SK-N-SH treated with all-trans-retinoic acid at 6 μM for 48 hours (cell line): ENCODE data around the gene THSD4.

Experiments used
- ATAC-seq: fragments of 200-7000 bp; cut with Tn5 transposase; 3 replicates; pipeline ENCODE4 v1.9.1; 2020; ENCODE audit warnings: mild to moderate bottlenecking, moderate library complexity
- ARNTL ChIP-seq: fragments of 450-650 bp; formaldehyde crosslinking; IDR thresholded peaks from 2 replicates; pipeline ENCODE4 v1.5.0; 2020; ENCODE audit warnings: low read depth, mild to moderate bottlenecking, moderate library complexity, borderline replicate concordance
- BACH2 ChIP-seq: fragments of 250-450 bp; sonication (Bioruptor Pico); IDR thresholded peaks from 2 replicates; pipeline ENCODE4 v1.9.0; 2021; ENCODE audit warnings: mild to moderate bottlenecking, borderline replicate concordance
- CSDC2 ChIP-seq: fragments of 250-450 bp; sonication (Bioruptor Pico); IDR thresholded peaks from 2 replicates; pipeline ENCODE4 v1.5.0; 2020; ENCODE audit warnings: mild to moderate bottlenecking, moderate library complexity
- CSRNP3 ChIP-seq: fragments of 250-450 bp; sonication (Bioruptor Pico); IDR thresholded peaks from 2 replicates; pipeline ENCODE4 v1.5.1; 2021; ENCODE audit warnings: mild to moderate bottlenecking, moderate library complexity
- ESRRG ChIP-seq: fragments of 250-450 bp; sonication (Bioruptor Pico); IDR thresholded peaks from 2 replicates; pipeline ENCODE4 v1.6.1; 2021; ENCODE audit warnings: mild to moderate bottlenecking
- ISL1 ChIP-seq: fragments of 250-450 bp; sonication (Bioruptor Pico); IDR thresholded peaks from 2 replicates; pipeline ENCODE4 v2.1.2; 2022; ENCODE audit warnings: mild to moderate bottlenecking, moderate library complexity
- PATZ1 ChIP-seq: fragments of 250-450 bp; sonication (Bioruptor Pico); IDR thresholded peaks from 2 replicates; pipeline ENCODE4 v1.8.0; 2020; ENCODE audit warnings: mild to moderate bottlenecking, moderate library complexity, borderline replicate concordance
- POU6F1 ChIP-seq: fragments of 250-450 bp; sonication (Bioruptor Pico); IDR thresholded peaks from 2 replicates; pipeline ENCODE4 v1.8.0; 2021; ENCODE audit warnings: low read depth, mild to moderate bottlenecking, moderate library complexity, borderline replicate concordance
- PPARA ChIP-seq: fragments of 250-450 bp; sonication (Bioruptor Pico); IDR thresholded peaks from 2 replicates; pipeline ENCODE4 v1.5.0; 2020; ENCODE audit warnings: mild to moderate bottlenecking, borderline replicate concordance
- RARB ChIP-seq: fragments of 250-450 bp; sonication (Bioruptor Pico); IDR thresholded peaks from 2 replicates; pipeline ENCODE4 v1.8.0; 2021; ENCODE audit warnings: mild to moderate bottlenecking, moderate library complexity
- SNAI2 ChIP-seq: fragments of 250-450 bp; sonication (Bioruptor Pico); IDR thresholded peaks from 2 replicates; pipeline ENCODE4 v1.5.0; 2020; ENCODE audit warnings: mild to moderate bottlenecking, moderate library complexity
- TSHZ2 ChIP-seq: fragments of 250-450 bp; sonication (Bioruptor Pico); IDR thresholded peaks from 2 replicates; pipeline ENCODE4 v1.5.0; 2020; ENCODE audit warnings: mild to moderate bottlenecking, moderate library complexity
- ZC3H10 ChIP-seq: fragments of 250-450 bp; sonication (Bioruptor Pico); IDR thresholded peaks from 2 replicates; pipeline ENCODE4 v1.5.1; 2021; ENCODE audit warnings: mild to moderate bottlenecking, moderate library complexity
- ZFP3 ChIP-seq: fragments of 250-450 bp; sonication (Bioruptor Pico); IDR thresholded peaks from 2 replicates; pipeline ENCODE4 v1.5.0; 2020; ENCODE audit warnings: mild to moderate bottlenecking, moderate library complexity
- ZFP30 ChIP-seq: fragments of 450-650 bp; formaldehyde crosslinking; IDR thresholded peaks from 2 replicates; pipeline ENCODE4 v1.5.0; 2022; ENCODE audit warnings: mild to moderate bottlenecking, moderate library complexity
- ZNF565 ChIP-seq: fragments of 450-650 bp; formaldehyde crosslinking; conservative IDR thresholded peaks from 2 replicates; pipeline ENCODE4 v1.5.0; 2020; ENCODE audit warnings: low read depth, mild to moderate bottlenecking, moderate library complexity
- ZNF70 ChIP-seq: fragments of 450-650 bp; formaldehyde crosslinking; IDR thresholded peaks from 2 replicates; pipeline ENCODE4 v1.5.0; 2020; ENCODE audit warnings: mild to moderate bottlenecking, moderate library complexity
- ZNF8 ChIP-seq: fragments of 450-650 bp; formaldehyde crosslinking; IDR thresholded peaks from 2 replicates; pipeline ENCODE4 v1.5.0; 2020; ENCODE audit warnings: mild to moderate bottlenecking, moderate library complexity

Gene THSD4

GRCh38 chr15:71352765-71353164, 237.5 kb downstream of the THSD4 start:
- no peak for ATAC-seq
- TF ChIP-seq PATZ1 (CRISPR knock-in tag) (no peak), ZC3H10 (CRISPR knock-in tag) (no peak), CSRNP3 (no peak), CSDC2 (CRISPR knock-in tag) (no peak), ISL1 (CRISPR knock-in tag) (no peak), BACH2 (CRISPR knock-in tag) (no peak), POU6F1 (CRISPR knock-in tag) (no peak), ZNF565 (CRISPR knock-in tag) (no peak), PPARA (CRISPR knock-in tag) (no peak), ZNF70 (CRISPR knock-in tag) (no peak), SNAI2 (CRISPR knock-in tag) (no peak), ZFP3 (CRISPR knock-in tag) (no peak)

- TF ChIP-seq ZFP30 (CRISPR knock-in tag) (no peak), SNAI2 (CRISPR knock-in tag) (no peak), ZNF70 (CRISPR knock-in tag) (no peak), ZFP3 (CRISPR knock-in tag) (no peak), RARB (CRISPR knock-in tag) (no peak), ESRRG (CRISPR knock-in tag) (no peak), CSRNP3 (no peak), CSDC2 (CRISPR knock-in tag) (no peak)
- ATAC-seq = no peak
These were observed 237.9 kb downstream of the THSD4 start for GRCh38 chr15:71353171-71353570.

GRCh38 chr15:71355268-71355667, 240.0 kb downstream of the THSD4 start:
- ATAC-seq = no peak
- TF ChIP-seq ZNF565 (CRISPR knock-in tag) = no peak
- no peak for TF ChIP-seq ZFP30 (CRISPR knock-in tag)
- no peak for TF ChIP-seq ISL1 (CRISPR knock-in tag)
- TF ChIP-seq TSHZ2 (CRISPR knock-in tag) = no peak
- TF ChIP-seq ZNF8 (CRISPR knock-in tag) = no peak
- no peak for TF ChIP-seq PPARA (CRISPR knock-in tag)
- no peak for TF ChIP-seq SNAI2 (CRISPR knock-in tag)
- no peak for TF ChIP-seq ARNTL
- no peak for TF ChIP-seq CSRNP3
